Ishikawa (cell line): Measurements from ENCODE around the gene C16orf74.

ENCODE experiments used
- CEBPB ChIP-seq: IDR thresholded peaks from 2 replicates; pipeline ENCODE4 v1.6.1; 2012
- CREB1 ChIP-seq: IDR thresholded peaks from 2 replicates; pipeline ENCODE4 v1.6.1; 2012; ENCODE audit warnings: low read depth
- EGR1 ChIP-seq: IDR thresholded peaks from 2 replicates; pipeline ENCODE4 v1.6.1; 2012
- EP300 ChIP-seq: IDR thresholded peaks from 2 replicates; pipeline ENCODE4 v1.6.1; 2012; ENCODE audit warnings: borderline replicate concordance
- FOXM1 ChIP-seq: IDR thresholded peaks from 2 replicates; pipeline ENCODE4 v1.6.1; 2012; ENCODE audit warnings: low read depth, borderline replicate concordance
- NFIC ChIP-seq: IDR thresholded peaks from 2 replicates; pipeline ENCODE4 v1.6.1; 2012
- RAD21 ChIP-seq: IDR thresholded peaks from 2 replicates; pipeline ENCODE4 v1.6.1; 2012; ENCODE audit warnings: low read depth
- REST ChIP-seq: IDR thresholded peaks from 2 replicates; pipeline ENCODE4 v1.6.1; 2012; ENCODE audit warnings: low read depth, mild to moderate bottlenecking
- TAF1 ChIP-seq: IDR thresholded peaks from 2 replicates; pipeline ENCODE4 v1.6.1; 2012; ENCODE audit warnings: low read depth, mild to moderate bottlenecking
- TCF12 ChIP-seq: IDR thresholded peaks from 2 replicates; pipeline ENCODE4 v1.6.1; 2012; ENCODE audit warnings: low read depth
- TEAD4 ChIP-seq: IDR thresholded peaks from 2 replicates; pipeline ENCODE4 v1.6.1; 2012
- USF1 ChIP-seq: IDR thresholded peaks from 2 replicates; pipeline ENCODE4 v1.6.1; 2012
- YY1 ChIP-seq: IDR thresholded peaks from 2 replicates; pipeline ENCODE4 v1.6.1; 2012; ENCODE audit warnings: low read depth
- ZBTB7A ChIP-seq: IDR thresholded peaks from 2 replicates; pipeline ENCODE4 v1.6.1; 2012; ENCODE audit warnings: low read depth
- TF ChIP-seq, protein P1 (sequence below): IDR thresholded peaks from 2 replicates; pipeline ENCODE4 v1.6.1; 2012

The C16orf74 gene

GRCh38 chr16:85708338-85708737 is 42.6 kb downstream of the C16orf74 start:
- TF ChIP-seq TEAD4 (no peak), TCF12 (no peak), NFIC (no peak), ZBTB7A (no peak)

GRCh38 chr16:85707528-85708095 is 43.3 kb downstream of the C16orf74 start:
- TF ChIP-seq EP300 (no peak), RAD21 (no peak), TAF1 (no peak), TEAD4 (no peak), YY1 (no peak), USF1 (no peak), REST (no peak), ZBTB7A (no peak), CEBPB (no peak), EGR1 (no peak), NFIC (no peak), FOXM1 (no peak), CREB1 (no peak), TCF12 (no peak)
- TF ChIP-seq, protein P1, sequence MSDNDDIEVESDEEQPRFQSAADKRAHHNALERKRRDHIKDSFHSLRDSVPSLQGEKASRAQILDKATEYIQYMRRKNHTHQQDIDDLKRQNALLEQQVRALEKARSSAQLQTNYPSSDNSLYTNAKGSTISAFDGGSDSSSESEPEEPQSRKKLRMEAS = no peak

GRCh38 chr16:85706449-85707034 is 44.4 kb downstream of the C16orf74 start:
- TF ChIP-seq TEAD4 = no peak
- TF ChIP-seq ZBTB7A = no peak
- TF ChIP-seq, protein P1 = no peak
- TF ChIP-seq CREB1 = no peak
- no peak for TF ChIP-seq NFIC
- TF ChIP-seq RAD21 = no peak
- no peak for TF ChIP-seq FOXM1
- TF ChIP-seq TAF1 = no peak
- TF ChIP-seq CEBPB = no peak
- TF ChIP-seq EGR1 = no peak
- TF ChIP-seq YY1 = no peak
- no peak for TF ChIP-seq USF1
- TF ChIP-seq EP300 = no peak
- no peak for TF ChIP-seq REST
- TF ChIP-seq TCF12 = no peak

GRCh38 chr16:85704900-85705846 is 45.7 kb downstream of the C16orf74 start:
- TF ChIP-seq USF1 (no peak), REST (no peak), YY1 (no peak)
